Skeletal muscle tissue (tissue), 4 donors: ENCODE measurements around the gene IL1RN. TPM values are rescaled to one million over a fixed set of nuclear protein-coding genes. Genes with fewer than 3 reads are reported as not detected.

Experiments used
- H3K27ac ChIP-seq: one replicate; pipeline ENCODE4 v1.7.0; 2013; ENCODE audit warnings: mild to moderate bottlenecking, low read depth, low read length, inconsistent platforms
- H3K27me3 ChIP-seq, 3 donors: one replicate each; pipeline ENCODE4 v1.7.0; 2013; ENCODE audit warnings: low read length in 3 of 3; ENCODE audit not compliant: control insufficient read depth in 3 of 3, insufficient read depth in 3 of 3
- H3K36me3 ChIP-seq, 3 donors: one replicate each; pipeline ENCODE4 v1.7.0; 2013; ENCODE audit warnings: low read length in 3 of 3; ENCODE audit not compliant: control insufficient read depth in 3 of 3, insufficient read depth in 3 of 3
- H3K4me1 ChIP-seq, 3 donors: one replicate each; pipeline ENCODE4 v1.7.0; 2013; ENCODE audit warnings: low read length in 3 of 3, mild to moderate bottlenecking in 3 of 3; ENCODE audit not compliant: control insufficient read depth in 3 of 3, insufficient read depth in 3 of 3
- H3K4me3 ChIP-seq, 3 donors: one replicate each; pipeline ENCODE4 v1.7.0; 2013; ENCODE audit warnings: low read length in 3 of 3
- H3K9ac ChIP-seq, 3 donors: one replicate each; pipeline ENCODE4 v1.7.0; 2013; ENCODE audit warnings: low read length in 3 of 3, mild to moderate bottlenecking in 3 of 3, moderate library complexity in 2 of 3, low read depth in 1 of 3
- H3K9me3 ChIP-seq, 3 donors: one replicate each; pipeline ENCODE4 v1.7.0; 2013; ENCODE audit warnings: low read length in 3 of 3; ENCODE audit not compliant: control insufficient read depth in 3 of 3
- total RNA-seq: library from RNA; depleted of rRNA; stranded (reverse); fragments of >200 nt; gene quantifications from one replicate; pipeline ENCODE4 v1.2.3, GENCODE V29; 2014
- donor health status: Osteomylitis.

Gene IL1RN
- total RNA-seq, 1 donor from 2014 or later: not detected

DNA sequence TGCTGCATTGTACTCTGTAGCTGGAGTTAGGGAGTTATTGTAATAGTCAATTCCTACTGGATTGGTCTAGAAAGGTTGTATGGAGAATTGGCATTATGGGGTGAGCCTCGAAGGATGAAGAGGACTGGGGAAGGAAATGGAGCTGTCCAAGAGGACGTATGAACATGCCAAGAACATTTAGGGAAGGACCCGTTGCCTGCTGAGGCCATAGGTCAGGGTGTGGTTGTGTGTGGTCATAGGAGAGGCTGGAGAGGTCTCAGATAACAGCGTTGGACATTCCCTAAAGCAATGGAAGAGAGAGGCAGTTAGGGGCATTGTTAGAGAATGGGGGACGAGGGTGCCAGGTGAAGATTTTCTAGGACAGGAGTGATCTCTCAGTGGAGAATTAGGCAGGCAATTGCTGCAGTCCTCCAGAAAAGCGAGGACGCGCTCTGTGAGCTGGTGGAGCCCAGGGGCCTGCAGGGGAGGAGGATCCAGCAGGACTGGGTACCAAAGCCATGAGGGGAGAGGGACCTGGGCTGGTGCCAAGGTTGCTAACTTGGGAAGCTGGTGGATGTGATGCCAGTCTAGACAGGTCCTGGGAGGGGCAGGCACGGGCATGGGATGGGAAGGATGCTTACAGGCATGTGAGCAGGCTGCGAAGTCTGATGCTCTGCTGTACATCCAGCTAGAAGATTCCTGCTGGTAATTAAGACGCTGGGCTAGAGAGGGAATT is 37.0 kb downstream of the IL1RN start:
- H3K9ac ChIP-seq: no peak overlapping the region
- H3K27ac ChIP-seq: no peak overlapping the region
- no peaks in the 10 kb centered on the region for H3K4me1 ChIP-seq
- H3K4me3 ChIP-seq: no peak overlapping the region
- no peaks in the 10 kb centered on the region for H3K36me3 ChIP-seq
- no peaks in the 10 kb centered on the region for H3K9me3 ChIP-seq
- H3K27me3 ChIP-seq: peaks cover 0 to 7% (median 3%) of the 10 kb centered on the region in 3 donors

DNA sequence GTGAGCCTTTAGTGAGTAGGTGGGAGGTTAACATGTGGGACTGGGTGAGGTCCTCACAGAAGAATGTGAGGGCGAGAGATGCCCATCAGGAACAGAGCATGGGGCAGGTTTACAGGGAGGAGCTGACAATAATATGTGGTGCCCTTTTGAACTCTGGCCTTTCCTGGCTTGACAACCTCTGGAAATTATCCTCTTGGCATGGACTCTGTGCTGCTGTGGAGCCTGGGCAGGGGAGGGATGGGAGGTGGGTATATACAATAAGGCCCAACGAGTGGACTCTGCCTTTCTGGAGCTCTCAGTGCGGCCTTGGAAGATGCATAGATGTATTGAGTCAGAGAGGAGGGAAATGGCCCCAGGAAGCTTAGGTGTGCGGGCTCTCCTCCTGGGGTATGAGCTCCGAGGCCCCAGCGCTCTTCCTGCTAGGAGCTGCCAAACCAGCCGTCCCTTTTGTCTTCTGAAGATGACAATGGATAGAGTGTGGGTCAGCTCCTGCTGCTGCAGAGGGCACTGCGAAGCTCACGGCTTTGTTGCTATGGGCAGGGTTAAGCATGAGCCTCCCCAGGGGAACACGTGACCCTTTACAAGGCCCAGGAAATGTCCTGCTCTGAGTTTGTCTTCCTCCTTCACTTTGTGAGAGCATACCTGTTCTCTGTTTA is 37.7 kb downstream of the IL1RN start:
- Histone ChIP-seq H3K36me3 (no peaks in the 10 kb centered on the region), H3K9ac (no peak overlapping the region), H3K27me3 (peaks cover 0 to 7% (median 3%) of the 10 kb centered on the region in 3 donors), H3K9me3 (no peaks in the 10 kb centered on the region), H3K27ac (no peak overlapping the region), H3K4me3 (no peak overlapping the region), H3K4me1 (no peaks in the 10 kb centered on the region)

DNA sequence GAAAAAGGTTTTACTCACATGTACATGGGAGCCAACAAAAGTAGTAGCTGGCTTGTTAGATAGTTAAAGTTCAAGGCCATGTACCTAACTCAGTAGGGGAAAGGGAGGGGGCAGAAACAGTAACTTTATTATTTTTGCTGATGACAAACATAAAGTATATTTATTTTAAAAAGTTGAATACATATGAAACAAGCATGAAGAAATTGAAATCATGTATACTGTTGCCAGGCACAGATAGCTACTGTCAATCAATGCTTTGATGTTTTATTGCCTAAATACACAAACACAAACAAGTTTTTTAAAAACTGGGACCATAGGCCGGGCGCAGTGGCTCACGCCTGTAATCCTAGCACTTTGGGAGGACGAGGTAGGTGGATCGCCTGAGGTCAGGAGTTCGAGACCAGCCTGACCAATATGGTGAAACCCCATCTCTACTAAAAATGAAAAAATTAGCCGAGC is 38.8 kb downstream of the IL1RN start:
- Histone ChIP-seq H3K27ac (no peak overlapping the region), H3K4me3 (no peak overlapping the region), H3K9me3 (no peaks in the 10 kb centered on the region), H3K36me3 (no peaks in the 10 kb centered on the region), H3K27me3 (peaks cover 0 to 7% (median 3%) of the 10 kb centered on the region in 3 donors), H3K4me1 (no peaks in the 10 kb centered on the region), H3K9ac (no peak overlapping the region)

DNA sequence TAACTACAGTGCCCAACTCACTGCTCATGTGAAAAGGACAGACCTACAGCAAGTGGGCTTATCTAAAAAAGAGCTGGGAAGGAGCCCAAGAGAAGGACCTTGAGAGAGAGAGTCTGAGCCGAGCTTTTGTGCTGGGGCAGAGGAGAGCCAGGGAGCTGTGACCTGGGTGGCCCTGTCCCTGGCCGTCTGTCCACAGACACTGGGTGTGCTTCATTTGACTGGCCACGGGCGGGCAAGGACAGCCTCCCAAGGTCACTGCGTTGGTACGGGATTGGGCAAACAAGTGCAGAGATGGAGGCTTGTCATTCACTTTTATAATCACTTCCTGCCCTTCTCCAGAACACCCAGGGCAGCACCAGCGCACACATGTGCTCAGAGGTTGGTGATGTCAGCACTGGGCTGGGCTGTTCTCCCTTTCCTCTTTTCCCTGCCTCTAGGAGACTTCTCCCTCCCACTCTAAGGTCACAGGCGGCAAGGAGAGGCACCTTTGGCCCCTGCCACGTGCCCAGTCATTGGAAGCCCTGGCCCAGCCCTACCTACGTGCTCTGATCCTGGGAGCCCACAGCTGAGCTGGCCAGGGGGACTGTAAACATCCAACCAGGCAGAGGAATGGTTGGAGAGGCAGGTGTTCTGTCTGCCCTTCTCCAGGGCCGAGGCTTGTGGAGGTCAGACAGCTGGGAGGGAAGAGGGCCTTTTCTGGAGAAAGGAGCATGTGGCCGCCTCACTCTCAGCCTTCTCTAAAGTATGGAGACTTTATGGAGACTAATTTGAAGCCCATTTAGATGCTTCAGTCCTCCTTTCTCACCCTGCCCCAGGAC is 39.9 kb downstream of the IL1RN start:
- Histone ChIP-seq H3K36me3 (no peaks in the 10 kb centered on the region), H3K9me3 (no peaks in the 10 kb centered on the region), H3K27me3 (peaks cover 0 to 7% (median 3%) of the 10 kb centered on the region in 3 donors), H3K4me3 (no peak overlapping the region), H3K27ac (no peak overlapping the region), H3K9ac (no peak overlapping the region), H3K4me1 (no peaks in the 10 kb centered on the region)

DNA sequence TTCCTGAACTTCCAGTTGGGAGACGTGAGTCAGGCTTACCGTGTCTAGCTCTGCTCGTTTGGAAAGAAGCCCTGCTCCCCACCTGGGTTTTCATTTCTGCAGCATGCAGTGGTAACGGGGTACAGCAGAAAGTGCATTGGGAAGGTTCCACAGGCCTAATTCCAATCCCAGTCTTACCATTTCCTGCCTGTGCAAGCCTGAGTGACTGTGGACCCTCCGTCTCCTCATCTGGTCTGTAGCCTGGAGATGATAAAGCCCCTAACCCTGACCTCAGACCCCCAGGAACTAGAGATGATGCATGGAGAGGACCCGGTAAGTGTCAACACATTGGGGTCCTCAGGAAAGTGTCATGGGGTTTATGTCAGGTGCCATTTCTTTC is 40.6 kb downstream of the IL1RN start:
- no peaks in the 10 kb centered on the region for H3K36me3 ChIP-seq
- H3K4me1 ChIP-seq: no peaks in the 10 kb centered on the region
- no peak overlapping the region for H3K27ac ChIP-seq

DNA sequence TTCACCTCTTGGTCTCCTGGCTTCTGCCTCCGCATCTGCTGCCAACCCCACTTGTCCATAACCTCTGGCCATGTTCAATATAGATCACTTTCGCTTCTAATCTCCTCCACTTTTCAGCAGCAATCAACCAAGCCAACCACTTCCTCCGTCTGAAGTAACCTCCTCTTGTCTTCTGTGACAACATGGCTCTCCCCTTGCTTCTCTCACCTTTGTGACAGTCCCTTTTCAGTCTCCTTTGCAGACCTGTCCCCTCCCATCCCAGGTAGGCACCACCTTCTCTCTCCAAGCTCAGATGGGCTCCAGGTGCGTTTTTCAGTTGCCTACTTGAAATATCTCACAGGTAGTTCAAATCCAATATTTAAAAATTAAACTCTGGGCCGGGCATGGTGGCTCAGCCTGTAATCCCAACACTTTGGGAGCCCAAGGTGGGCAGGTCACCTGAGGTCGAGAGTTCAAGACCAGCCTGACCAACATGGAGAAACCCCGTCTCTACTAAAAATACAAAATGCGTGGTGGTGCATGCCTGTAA is 41.7 kb downstream of the IL1RN start:
- H3K4me3 ChIP-seq: no peak overlapping the region
- H3K36me3 ChIP-seq: no peaks in the 10 kb centered on the region
- H3K27ac ChIP-seq: no peak overlapping the region
- H3K4me1 ChIP-seq: no peaks in the 10 kb centered on the region
- H3K9me3 ChIP-seq: no peaks in the 10 kb centered on the region
- peaks cover 0 to 6% (median 3%) of the 10 kb centered on the region in 3 donors for H3K27me3 ChIP-seq
- no peak overlapping the region for H3K9ac ChIP-seq

More for the DNA sequence above, 40.6 kb downstream of the IL1RN start:
- Histone ChIP-seq H3K9me3 (no peaks in the 10 kb centered on the region), H3K4me3 (no peak overlapping the region), H3K27me3 (peaks cover 0 to 7% (median 3%) of the 10 kb centered on the region in 3 donors), H3K9ac (no peak overlapping the region)

DNA sequence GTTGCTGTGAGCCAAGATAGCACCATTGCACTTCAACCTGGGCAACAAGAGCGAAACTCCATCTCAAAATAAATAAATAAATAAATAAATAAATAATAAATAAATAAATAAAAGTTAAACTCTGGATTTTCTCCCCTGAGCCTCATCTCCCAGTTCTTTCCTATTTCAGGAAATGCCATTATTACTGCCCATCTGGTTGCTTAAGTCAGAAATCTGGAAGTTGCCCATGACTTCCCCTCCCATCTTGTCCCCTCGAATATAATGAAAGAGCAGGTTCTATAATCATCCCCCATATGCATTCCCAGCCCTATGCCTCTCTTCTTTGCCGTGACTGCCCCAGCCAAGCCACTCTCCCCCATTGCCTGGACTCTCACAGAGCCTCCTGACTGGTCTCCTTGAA is 42.2 kb downstream of the IL1RN start:
- H3K27ac ChIP-seq: no peak overlapping the region
- H3K36me3 ChIP-seq: no peaks in the 10 kb centered on the region
- no peaks in the 10 kb centered on the region for H3K9me3 ChIP-seq
- H3K4me1 ChIP-seq: no peaks in the 10 kb centered on the region
- no peak overlapping the region for H3K9ac ChIP-seq
- H3K4me3 ChIP-seq: no peak overlapping the region
- peaks cover 0 to 3% (median under 1%) of the 10 kb centered on the region in 3 donors for H3K27me3 ChIP-seq

DNA sequence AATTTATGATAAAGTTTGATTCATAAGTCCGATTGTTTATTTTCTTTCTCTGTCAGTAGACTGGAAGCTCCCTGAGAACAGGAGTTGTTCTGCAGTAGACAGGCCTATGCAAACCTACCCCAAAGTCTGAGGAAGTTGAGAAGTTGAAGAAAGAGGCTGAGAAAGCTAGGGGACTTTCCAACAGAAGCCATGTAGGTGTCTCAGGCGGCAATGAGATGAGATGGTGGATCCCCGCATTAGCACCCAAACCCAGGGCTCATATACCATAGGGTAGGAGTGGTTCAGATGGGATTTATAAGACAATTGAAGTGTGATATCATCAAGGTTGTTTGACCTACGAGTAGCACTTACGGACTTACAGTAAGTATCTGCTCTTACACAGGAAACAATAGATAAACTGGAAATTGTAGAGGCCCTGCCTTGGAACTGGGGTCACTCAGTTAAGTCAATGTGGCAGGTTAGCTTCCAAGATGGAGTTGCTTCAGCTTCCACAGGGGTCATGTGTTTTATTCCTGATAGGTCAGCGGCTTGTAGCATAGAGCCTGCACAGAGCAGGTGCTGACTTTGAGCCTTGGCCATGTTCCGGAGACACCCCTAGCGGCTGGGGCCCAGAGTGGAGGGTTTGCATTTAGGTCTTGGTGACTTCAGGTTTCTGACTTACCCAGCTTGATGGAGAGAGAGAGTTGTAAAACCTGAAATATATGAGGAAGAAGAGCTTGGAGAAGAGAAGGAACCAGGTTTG is 44.1 kb downstream of the IL1RN start:
- H3K4me3 ChIP-seq: no peak overlapping the region
- H3K27ac ChIP-seq: no peak overlapping the region
- no peaks in the 10 kb centered on the region for H3K9me3 ChIP-seq
- H3K27me3 ChIP-seq: peaks cover 0 to 3% (median 0%) of the 10 kb centered on the region in 3 donors
- H3K9ac ChIP-seq: no peak overlapping the region
- H3K36me3 ChIP-seq: no peaks in the 10 kb centered on the region
- no peaks in the 10 kb centered on the region for H3K4me1 ChIP-seq

DNA sequence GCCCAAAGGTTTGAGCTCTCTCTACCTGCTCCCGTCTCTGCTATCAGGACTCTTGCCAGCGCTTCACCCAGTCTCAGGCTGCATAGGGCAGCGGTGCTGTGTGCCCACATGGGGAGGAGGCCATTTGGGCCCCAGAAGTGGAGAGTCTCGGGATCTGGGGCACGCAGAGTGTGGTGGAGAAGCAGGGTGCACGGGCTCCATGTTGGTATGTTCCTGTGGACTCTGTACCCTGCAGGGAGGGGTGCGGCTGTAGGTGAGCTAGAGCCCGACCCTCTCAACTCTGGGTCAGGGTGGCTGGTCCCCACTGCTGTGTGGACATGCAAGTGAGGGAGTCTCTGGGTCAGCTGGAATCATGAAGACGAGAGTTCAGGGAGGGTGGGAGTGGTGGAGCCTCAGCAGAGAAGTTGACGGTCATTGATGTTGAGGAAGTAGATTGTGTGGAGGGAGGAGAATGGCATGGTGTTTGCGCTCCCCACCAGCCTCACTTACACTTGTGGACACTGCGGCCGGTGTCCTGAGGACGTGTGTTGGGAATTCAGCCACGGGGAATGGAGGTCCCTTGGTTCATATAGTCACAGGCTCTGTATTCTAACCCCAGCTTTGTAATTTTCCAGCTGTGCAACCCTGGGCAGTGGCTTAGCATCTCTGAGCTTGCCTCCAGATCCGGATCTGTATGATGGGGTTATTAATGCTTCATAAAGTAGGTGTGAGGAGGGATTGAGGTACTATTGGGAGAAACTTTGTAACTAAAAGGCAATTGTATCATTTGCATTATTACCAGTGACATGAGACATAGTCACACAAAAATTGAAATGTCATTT is 45.5 kb downstream of the IL1RN start:
- Histone ChIP-seq H3K4me1 (no peaks in the 10 kb centered on the region), H3K27ac (no peak overlapping the region), H3K9ac (no peak overlapping the region), H3K36me3 (no peaks in the 10 kb centered on the region), H3K27me3 (peaks cover 0 to 3% (median 0%) of the 10 kb centered on the region in 3 donors), H3K4me3 (no peak overlapping the region), H3K9me3 (no peaks in the 10 kb centered on the region)
